Heart right ventricle (tissue), 16 donors: ENCODE data around the gene RHBDL3. TPM values are rescaled to one million over a fixed set of nuclear protein-coding genes. Genes with fewer than 3 reads are reported as not detected.

Experiments used
- ATAC-seq, 8 donors: fragments of 200-7000 bp; cut with Tn5 transposase; one replicate each; pipeline ENCODE4 v1.9.1; 2020; ENCODE audit warnings: mild to moderate bottlenecking in 8 of 8, moderate library complexity in 8 of 8, moderate number of reproducible peaks in 1 of 8
- DNase-seq, 2 donors: peaks; one replicate each; pipeline ENCODE4 v3.0.0-alpha.2; 2020
- H3K27ac ChIP-seq, 10 donors: fragments of 200-600 bp; sonication (generic) in 2 of 10; one replicate each; pipeline versions ENCODE4 v1.5.0 to v1.8.0; 2020 to 2022; ENCODE audit warnings: mild to moderate bottlenecking in 3 of 10
- H3K27me3 ChIP-seq, 7 donors: fragments of 200-600 bp; one replicate each; pipeline ENCODE4 v1.8.0; 2021 to 2022; ENCODE audit warnings: mild to moderate bottlenecking in 2 of 7
- H3K36me3 ChIP-seq, 9 donors: fragments of 200-600 bp; sonication (generic) in 1 of 9; one replicate each; pipeline versions ENCODE4 v1.5.0 to v1.8.0; 2020 to 2022; ENCODE audit warnings: mild to moderate bottlenecking in 2 of 9
- H3K4me1 ChIP-seq, 9 donors: fragments of 200-600 bp; sonication (generic) in 1 of 9; one replicate each; pipeline versions ENCODE4 v1.5.0 to v1.8.0; 2020 to 2022; ENCODE audit warnings: mild to moderate bottlenecking in 4 of 9
- H3K4me3 ChIP-seq, 10 donors: fragments of 200-600 bp; sonication (generic) in 2 of 10; one replicate each; pipeline versions ENCODE4 v1.5.0 to v1.8.0; 2020 to 2022; ENCODE audit warnings: mild to moderate bottlenecking in 7 of 10, moderate library complexity in 2 of 10
- H3K9me3 ChIP-seq, 11 donors: fragments of 200-600 bp in 10 of 11; sonication (generic) in 2 of 11; one replicate each; pipeline versions ENCODE4 v1.5.0 to v1.8.0; 2013 to 2022; ENCODE audit warnings: mild to moderate bottlenecking in 2 of 11, control low read depth in 1 of 11, moderate library complexity in 1 of 11
- WGBS, 2 donors: extraction: QIAGEN DNeasy Blood & Tissue Kit; methylation state at CpG; one replicate each; pipeline ENCODE4 v1.1.7; 2013; ENCODE audit warnings: inconsistent platforms in 1 of 2; 5-methylcytosine and 5-hydroxymethylcytosine counted together
- intact Hi-C, 10 donors: fragments of 100-400 bp; cut with DNase I; formaldehyde crosslinking; loops; one replicate each; pipeline versions ENCODE4 v1.11.1 to v1.14.2; 2022
- long read RNA-seq, 3 donors: library from polyadenylated mRNA; unstranded; transcript quantifications; one replicate each; pipeline ENCODE4 v2.0.0, GENCODE V29; 2020 to 2021
- polyA plus RNA-seq, 2 donors: library from polyadenylated mRNA; stranded (reverse); fragments of 200-250 nt; gene quantifications; one replicate each; pipeline ENCODE4 v1.2.3, GENCODE V29; 2013
- total RNA-seq, 10 donors: library from RNA; stranded (reverse); fragmentation: NEBNext Ultra II Directional in 3 of 10; extraction: Animal tissue kit (Norgen Biotek cat#: 25700) in 3 of 10; gene quantifications; one replicate each; pipeline versions ENCODE4 v1.2.1 to v1.2.4, GENCODE V29; 2021 to 2023
- TF ChIP-seq, protein P1 (sequence below), 9 donors: fragments of 200-600 bp; sonication (generic) in 2 of 9; IDR thresholded peaks; one replicate each; pipeline versions ENCODE4 v1.5.0 to v1.8.0; 2021 to 2022; ENCODE audit warnings: antibody characterized with exemption in 9 of 9, mild to moderate bottlenecking in 5 of 9, moderate library complexity in 1 of 9
- donor health status: Arrhythmogenic right ventricular cardiomyopathy.
- donor health status: ischemic (EF 13 %, LVEDD 7.1; RV severe dilation, severe dysfunction).
- donor health status: healthy with polysubstance abuse.
- donor health status: DM: no; HTN: yes; CAD: no.
- donor health status: DM: no; HTN: no; CAD: no.
- donor health status: ischemic (EF 25% LVEDD 6.9; RV normal size, moderate dysfunction).
- donor health status: ischemic (EF 25% LVEDD 5.7; RV mildly dilated, moderate dysfunction).
- donor health status: healthy.
- donor health status: DM: yes; HTN: yes; CAD: no.
- donor health status: Ischemic cardiomyopathy.
- donor health status: ischemic (EF 35%, LVEDD 5.7; RV mildly dilated, moderate dysfunction).
- donor health status: nonischemic (EF 11% LVEDD 7.7; RV severe dilation, severe dysfunction).
- donor health status: DM: yes; HTN: yes; CAD: no.
- donor health status: PGD.
- donor health status: ischemic (EF 29% LVEDD 5.4; RV normal size, mild dysfunction).
- donor health status: nonischemic (EF 23%, LVEDD 6.1; RV moderate dilation, normal function).

The RHBDL3 gene, protein sequence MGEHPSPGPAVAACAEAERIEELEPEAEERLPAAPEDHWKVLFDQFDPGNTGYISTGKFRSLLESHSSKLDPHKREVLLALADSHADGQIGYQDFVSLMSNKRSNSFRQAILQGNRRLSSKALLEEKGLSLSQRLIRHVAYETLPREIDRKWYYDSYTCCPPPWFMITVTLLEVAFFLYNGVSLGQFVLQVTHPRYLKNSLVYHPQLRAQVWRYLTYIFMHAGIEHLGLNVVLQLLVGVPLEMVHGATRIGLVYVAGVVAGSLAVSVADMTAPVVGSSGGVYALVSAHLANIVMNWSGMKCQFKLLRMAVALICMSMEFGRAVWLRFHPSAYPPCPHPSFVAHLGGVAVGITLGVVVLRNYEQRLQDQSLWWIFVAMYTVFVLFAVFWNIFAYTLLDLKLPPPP
- total RNA-seq: 1 to 10 TPM in 1 of 10 donors, under 1 TPM in 7, not detected in 2; 0.07 to 2.0 (median 0.30) TPM
- 1 to 10 TPM in 1 of 2 donors, under 1 TPM in 1; 0.13 to 3.7 TPM for polyA plus RNA-seq
- long read RNA-seq, donor 1: 0 reads
- long read RNA-seq, donor 2, full-length matches to known transcripts: 2 of 9 reads
- long read RNA-seq, donor 2, partial matches to known transcripts: 2 of 9 reads
- long read RNA-seq, donor 2, other reads (novel, unspliced or antisense): 5 of 9 reads
- long read RNA-seq, donor 3: 0 reads

GRCh38 chr17:32265192-32265923 is at the start of gene RHBDL3:
Gene RHBDL3 (plus strand): TSS chr17:32265832. CDS start chr17:32266190, 358 bp downstream.
- H3K4me1 ChIP-seq: peaks cover 10 to 34% (median 23%) of the 10 kb centered on the region in 9 donors
- H3K36me3 ChIP-seq: no peaks in the 10 kb centered on the region
- WGBS, 2 donors: 2 to 3% methylated on average over 41 to 68 of the region's 68 CpGs
- peak in 1 of 2 donors; percentile 42 for DNase-seq
- peaks cover 4 to 82% (median 53%) of the 10 kb centered on the region in 7 donors for H3K27me3 ChIP-seq
- TF ChIP-seq, protein P1, sequence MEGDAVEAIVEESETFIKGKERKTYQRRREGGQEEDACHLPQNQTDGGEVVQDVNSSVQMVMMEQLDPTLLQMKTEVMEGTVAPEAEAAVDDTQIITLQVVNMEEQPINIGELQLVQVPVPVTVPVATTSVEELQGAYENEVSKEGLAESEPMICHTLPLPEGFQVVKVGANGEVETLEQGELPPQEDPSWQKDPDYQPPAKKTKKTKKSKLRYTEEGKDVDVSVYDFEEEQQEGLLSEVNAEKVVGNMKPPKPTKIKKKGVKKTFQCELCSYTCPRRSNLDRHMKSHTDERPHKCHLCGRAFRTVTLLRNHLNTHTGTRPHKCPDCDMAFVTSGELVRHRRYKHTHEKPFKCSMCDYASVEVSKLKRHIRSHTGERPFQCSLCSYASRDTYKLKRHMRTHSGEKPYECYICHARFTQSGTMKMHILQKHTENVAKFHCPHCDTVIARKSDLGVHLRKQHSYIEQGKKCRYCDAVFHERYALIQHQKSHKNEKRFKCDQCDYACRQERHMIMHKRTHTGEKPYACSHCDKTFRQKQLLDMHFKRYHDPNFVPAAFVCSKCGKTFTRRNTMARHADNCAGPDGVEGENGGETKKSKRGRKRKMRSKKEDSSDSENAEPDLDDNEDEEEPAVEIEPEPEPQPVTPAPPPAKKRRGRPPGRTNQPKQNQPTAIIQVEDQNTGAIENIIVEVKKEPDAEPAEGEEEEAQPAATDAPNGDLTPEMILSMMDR (IDR thresholded peaks at IDR 0.05): no peak
- ATAC-seq: peak in 7 of 8 donors; percentile 29 to 67 (median 53)
- H3K9me3 ChIP-seq: no peaks in the 10 kb centered on the region
- peak within 1 kb of the TSS in 1 of 10 donors; percentile 9 for H3K27ac ChIP-seq
- intact Hi-C loops: no loop called here
- peak within 1 kb of the TSS; percentile 56 to 85 (median 66) for H3K4me3 ChIP-seq

- ATAC-seq (no peak), DNase-seq (no peak)
- Histone ChIP-seq H3K27me3 (no peaks in the 10 kb centered on the region), H3K9me3 (no peaks in the 10 kb centered on the region), H3K36me3 (peaks cover 0 to 90% (median 9%) of the 10 kb centered on the region in 9 donors), H3K4me3 (no peak overlapping the region), H3K4me1 (no peaks in the 10 kb centered on the region), H3K27ac (no peak overlapping the region)
- TF ChIP-seq, protein P1 (IDR thresholded peaks at IDR 0.05): no peak
- intact Hi-C loops: no loop called here
- WGBS, 2 donors: 67 to 71% methylated on average over 3 of the region's 3 CpGs
These were observed 43.0 kb upstream of the RHBDL3 start for GRCh38 chr17:32222621-32223020.

DNA sequence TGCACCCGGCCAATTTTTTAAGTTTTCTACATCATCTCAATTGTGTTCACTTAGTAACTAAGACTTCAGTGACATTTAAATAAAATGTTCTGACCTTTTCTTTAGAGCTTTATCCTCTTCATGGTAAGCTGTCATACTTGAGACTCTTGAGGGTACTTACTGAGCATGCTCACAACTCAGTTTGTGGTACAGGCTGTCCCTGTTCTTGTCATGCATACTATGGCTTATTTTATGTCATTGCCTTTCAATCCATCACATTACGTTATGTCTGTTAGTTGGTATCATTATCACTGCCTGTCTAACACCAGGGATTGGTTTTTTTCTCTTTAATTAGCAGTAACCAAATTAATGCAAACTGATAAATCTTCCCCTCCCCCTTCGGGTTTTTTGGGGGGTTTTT is 41.9 kb upstream of the RHBDL3 start:
- H3K36me3 ChIP-seq: peaks cover 0 to 88% (median 9%) of the 10 kb centered on the region in 9 donors
- no peaks in the 10 kb centered on the region for H3K4me1 ChIP-seq
- H3K27me3 ChIP-seq: no peaks in the 10 kb centered on the region
- DNase-seq (no peak), ATAC-seq (peak in 1 of 8 donors; percentile 35)
- WGBS, 2 donors: 91 to 95% methylated on average over 3 of the region's 3 CpGs
- H3K4me3 ChIP-seq: no peak overlapping the region
- H3K9me3 ChIP-seq: no peaks in the 10 kb centered on the region
- TF ChIP-seq, protein P1 (IDR thresholded peaks at IDR 0.05): no peak
- H3K27ac ChIP-seq: no peak overlapping the region
- intact Hi-C loops: no loop called here

- Histone ChIP-seq H3K4me1 (no peaks in the 10 kb centered on the region), H3K4me3 (no peak overlapping the region), H3K27me3 (no peaks in the 10 kb centered on the region), H3K9me3 (no peaks in the 10 kb centered on the region), H3K36me3 (peaks cover 0 to 58% (median 9%) of the 10 kb centered on the region in 9 donors), H3K27ac (no peak overlapping the region)
- ATAC-seq: no peak
- 68 to 73% methylated on average over 3 of the region's 3 CpGs for WGBS, 2 donors
- intact Hi-C loops: no loop called here
- TF ChIP-seq, protein P1 (IDR thresholded peaks at IDR 0.05): no peak
- DNase-seq: no peak
These were observed 38.7 kb upstream of the RHBDL3 start for GRCh38 chr17:32226886-32227285.
